Stimulated activated CD4-positive, alpha-beta T cell treated with anti-CD3 and anti-CD28 coated beads, Interleukin-15, amount 100 ng/mL, for 1 hour (primary cell): ENCODE measurements around the gene XPO1.
"Not testable (repeated sequence)": the region's sequence is repeated elsewhere in the genome, so short reads cannot be mapped to it uniquely, and the experiment has no call there.

Experiments
- DNase-seq, 2 donors: peaks; one replicate each; pipeline ENCODE4 v3.0.0-alpha.2; 2020; ENCODE audit warnings: low read depth in 1 of 2, low spot score in 1 of 2

The XPO1 gene

GRCh38 chr2:61535449-61535848, 2.7 kb downstream of the XPO1 start:
- DNase-seq: no peak

- no peak for DNase-seq
Observed at GRCh38 chr2:61534926-61535325, 3.2 kb downstream of the XPO1 start.

GRCh38 chr2:61530749-61531148, 7.4 kb downstream of the XPO1 start:
- DNase-seq: no peak

GRCh38 chr2:61529944-61530735, 8.0 kb downstream of the XPO1 start:
- no peak for DNase-seq

DNA sequence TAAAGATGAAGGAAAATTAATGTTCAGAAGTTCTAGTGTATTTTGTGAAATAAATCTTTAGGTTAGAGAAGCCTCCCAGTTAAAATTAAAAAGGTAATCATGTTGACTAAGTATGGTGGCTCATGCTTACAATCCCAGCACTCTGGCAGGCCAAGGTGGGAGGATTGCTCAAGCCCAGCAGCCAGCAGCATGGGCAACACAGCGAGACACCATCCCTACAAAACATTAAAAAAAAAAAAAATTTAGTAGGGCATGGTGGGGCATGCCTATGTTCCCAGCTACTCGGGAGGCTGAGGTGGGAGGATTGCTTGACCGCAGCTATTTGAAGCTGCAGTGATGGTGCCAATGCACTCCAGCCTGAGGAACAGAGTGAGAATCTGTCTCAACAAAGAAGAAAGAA, 17.9 kb downstream of the XPO1 start:
- no peak for DNase-seq

GRCh38 chr2:61512768-61513398, 25.3 kb downstream of the XPO1 start:
- DNase-seq: no peak

GRCh38 chr2:61510674-61511671, 27.2 kb downstream of the XPO1 start:
- DNase-seq: no peak

GRCh38 chr2:61504949-61505348, 33.2 kb downstream of the XPO1 start:
- no peak for DNase-seq

DNA sequence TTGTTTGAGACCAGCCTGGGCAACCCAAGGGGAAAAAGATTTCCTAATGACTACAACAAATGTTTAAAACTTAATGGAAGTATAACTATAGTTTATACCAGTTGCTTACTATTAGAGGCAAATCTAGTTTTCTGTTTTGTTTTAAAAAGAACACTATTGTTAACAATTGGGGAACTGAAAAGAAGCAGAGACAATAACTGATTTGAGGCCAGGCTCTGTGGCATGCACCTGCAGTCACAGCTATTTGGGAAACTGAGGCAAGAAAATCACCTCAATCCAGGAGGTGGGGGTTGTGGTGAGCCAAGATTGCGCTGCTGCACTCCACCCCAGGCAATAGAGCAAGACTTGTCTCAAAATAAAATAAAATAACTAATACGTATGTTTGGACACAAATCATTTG, 39.1 kb downstream of the XPO1 start:
- no peak for DNase-seq

DNA sequence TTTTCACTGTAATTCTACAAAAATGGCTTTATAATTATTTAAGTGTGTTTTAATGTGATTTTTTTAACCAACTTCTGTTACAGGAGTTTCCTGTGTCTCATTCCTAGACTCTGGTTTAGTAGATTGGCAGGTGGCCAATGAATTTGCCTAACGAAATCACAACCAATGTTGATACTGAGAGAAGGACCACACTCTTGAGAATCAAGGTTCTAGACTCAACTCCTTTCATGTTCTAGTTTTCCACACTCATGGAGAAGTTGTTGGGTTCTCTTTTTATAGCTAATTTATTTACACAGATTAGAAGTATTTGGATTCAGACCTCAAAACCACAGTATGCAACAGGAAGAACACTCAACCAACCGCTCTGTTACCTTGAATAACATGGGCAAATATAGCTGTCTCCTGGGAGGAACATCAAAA, 44.6 kb downstream of the XPO1 start:
- DNase-seq: no peak

- DNase-seq: no peak
Observed at GRCh38 chr2:61492476-61492875, 45.7 kb downstream of the XPO1 start.

DNA sequence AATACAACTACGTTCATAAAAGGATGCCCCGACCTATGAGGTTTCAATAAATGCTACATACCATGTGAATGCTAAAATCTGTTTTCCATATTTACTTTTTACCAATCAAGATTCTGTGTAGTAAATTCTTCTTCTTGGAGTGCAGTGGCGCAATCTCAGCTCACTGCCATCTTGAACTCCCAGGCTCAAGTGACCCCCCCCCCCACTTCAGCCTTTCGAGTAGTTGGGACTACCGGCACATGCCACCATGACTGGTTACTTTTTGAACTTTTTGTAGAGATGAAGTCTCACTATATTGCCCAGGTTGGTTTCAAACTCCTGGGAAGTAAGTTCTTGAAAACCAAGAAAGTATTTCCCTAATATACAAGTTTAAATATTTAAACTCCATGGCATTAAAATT, 52.9 kb downstream of the XPO1 start:
- no peak for DNase-seq

DNA sequence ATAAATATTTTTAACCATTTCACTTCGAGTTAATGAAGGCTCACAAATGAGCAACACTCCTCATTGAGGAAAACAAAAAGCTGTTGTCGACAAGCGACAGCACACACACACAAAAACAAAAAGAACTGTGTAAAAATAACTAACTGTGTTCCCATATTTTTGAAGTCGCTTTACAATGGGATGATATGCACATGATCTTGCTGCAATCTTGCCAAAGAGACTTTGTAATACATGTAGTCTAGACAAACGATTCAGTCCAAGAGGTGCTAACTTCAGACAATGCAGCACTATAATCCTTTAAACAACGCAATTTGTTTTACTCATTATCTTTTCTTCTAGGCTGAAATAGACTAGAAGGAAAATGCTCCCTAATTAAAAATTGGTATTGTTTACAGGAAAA, 60.1 kb downstream of the XPO1 start:
- no peak for DNase-seq

DNA sequence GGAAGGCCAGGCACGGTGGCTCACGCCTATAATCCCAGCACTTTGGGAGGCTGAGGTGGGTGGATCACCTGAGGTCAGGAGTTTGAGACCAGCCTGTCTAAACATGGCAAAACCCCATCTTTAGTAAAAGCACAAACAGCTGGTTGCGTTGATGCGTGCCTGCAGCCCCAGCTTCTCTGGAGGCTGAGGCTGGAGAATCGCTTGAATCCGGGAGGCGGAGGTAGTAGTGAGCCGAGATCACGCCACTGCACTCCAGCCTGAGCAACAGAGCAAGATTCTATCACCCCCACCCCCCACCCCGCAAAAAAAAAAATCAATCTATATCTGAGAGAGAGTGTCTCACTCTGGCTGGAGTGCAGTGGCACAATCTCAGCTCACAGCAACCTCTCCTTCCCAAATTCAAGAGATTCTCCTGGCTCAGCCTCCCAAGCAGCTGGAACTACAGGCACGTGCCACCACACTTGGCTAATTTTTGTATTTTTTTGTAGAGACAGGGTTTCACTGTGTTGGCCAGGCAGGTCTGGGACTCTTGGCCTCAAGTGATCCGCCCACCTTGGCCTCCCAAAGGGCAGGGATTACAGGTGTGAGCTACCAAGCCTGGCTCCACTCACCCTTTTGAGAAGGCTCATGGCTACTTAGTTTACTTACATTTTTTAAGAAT, 61.1 kb downstream of the XPO1 start:
- DNase-seq: not testable (repeated sequence)

DNA sequence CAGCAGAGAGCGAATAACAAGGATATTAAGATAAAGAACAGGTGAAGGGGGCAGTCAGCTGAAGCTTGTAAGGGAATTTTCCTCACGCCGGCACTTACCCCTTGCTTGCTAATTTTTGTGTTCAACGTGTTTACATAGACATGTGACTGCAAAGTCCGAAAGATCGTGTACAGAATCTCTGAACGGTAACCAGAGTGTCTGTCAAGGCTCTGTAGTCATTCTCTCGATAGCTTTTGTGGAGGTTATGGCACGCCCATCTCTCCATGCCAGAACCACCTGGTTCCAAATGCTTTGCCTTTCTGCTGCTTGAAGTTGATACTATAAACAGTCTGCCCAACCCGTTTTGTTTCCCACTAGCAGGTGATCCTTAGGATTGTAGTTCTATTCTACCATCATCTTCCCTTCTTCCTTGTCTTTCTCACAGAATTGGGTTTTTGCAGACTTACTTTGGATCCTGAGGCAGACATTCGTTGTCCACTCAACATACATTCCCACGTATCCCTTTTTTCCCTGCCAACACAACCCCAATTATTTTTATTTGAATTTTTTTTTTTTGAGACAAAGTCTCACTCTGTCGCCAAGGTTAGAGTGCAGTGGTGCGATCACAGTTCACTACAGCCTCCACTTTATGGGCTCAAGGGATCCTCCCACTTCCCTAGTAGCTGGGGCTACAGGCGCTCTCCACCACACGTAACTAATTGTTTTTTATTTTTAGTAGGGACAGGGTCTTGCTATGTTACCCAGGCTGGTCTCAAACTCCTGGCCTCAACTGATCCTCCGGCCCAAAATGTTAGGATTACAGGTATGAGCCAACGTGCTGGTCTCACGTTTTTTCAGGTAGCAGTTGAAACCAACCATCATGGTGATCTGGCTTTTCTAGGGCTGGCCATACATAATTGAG, 66.0 kb downstream of the XPO1 start:
- no peak for DNase-seq

- DNase-seq: peak; percentile 85 to 86
Observed at GRCh38 chr2:61470965-61471904, 66.9 kb downstream of the XPO1 start, which contains the start of gene USP34. USP34 (minus strand) TSS chr2:61471087; CDS start chr2:61470692, 395 bp downstream.

- DNase-seq: peak; percentile 64 to 79
Observed at GRCh38 chr2:61470122-61470951, 67.8 kb downstream of the XPO1 start.
